ENCODE results near the gene IL18RAP.

IL18RAP gene

DNA sequence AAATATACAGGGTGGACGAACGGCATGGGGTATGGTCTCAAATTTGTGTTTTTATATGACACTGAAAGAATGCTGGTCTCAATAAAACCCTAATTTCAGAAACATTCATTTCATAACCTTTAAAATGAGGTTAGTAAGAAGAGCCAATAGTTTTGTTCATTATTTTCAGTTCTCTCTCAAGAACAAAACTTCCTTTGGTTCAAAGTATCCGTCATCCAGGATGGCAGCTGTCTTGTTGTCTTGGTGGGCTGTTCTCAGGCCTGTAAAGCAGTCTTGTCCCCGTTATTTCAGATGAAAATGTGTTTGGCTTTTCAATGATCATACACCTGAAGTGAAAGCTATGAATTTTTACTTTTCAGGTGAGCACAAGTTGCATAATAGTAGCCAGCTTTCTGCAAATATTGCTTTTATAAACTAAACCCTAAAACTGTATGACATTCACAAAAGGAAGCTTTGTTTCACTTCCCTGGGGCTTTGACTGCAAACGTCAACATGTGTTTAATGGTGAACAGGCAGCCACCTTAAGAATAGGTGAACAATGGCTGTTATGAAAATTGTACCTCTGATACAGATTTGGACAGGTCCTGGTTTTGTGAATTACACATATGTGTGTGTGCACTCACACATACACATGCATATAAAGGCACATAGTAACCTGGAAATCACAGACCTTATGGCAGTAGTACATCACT, 2.6 kb downstream of the IL18RAP start:
- no peak for DNase-seq

DNA sequence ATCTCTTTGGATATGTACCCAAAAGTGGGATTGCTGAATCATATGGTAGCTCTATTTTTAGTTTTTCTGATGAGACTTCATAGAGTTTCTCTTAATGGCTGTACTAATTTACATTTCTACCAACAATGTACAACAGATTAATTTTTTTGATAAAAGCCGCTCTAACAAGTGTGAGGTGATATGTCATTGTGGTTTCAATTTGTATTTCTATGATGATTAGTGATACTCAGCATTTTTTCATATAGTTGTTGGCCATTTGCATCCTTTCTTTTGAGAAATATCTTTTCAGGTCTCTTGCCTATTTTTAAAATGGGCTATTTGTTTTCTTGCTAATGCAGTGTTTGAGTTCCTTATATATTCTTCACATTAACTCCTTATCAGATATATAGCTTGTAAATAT, 4.3 kb downstream of the IL18RAP start:
- no peak for DNase-seq

DNA sequence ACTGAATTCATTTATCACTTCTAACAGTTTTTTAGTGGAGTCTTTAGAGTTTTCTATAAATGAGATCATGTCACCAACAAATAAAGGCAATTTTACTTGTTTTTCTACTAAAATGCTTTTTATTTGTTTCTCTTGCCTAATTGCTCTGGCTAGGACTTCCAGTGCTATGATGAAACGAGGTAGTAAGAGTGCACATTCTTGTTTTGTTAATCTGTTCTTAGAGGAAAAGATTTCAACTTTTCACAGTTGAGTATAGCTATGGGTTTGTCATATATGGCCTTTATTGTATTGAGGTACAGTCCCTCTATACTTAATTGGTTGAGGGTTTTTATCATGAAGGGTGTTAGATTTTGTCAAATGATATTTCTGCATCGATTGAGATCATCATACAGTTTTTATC, 5.6 kb downstream of the IL18RAP start:
- DNase-seq, result no peak

DNA sequence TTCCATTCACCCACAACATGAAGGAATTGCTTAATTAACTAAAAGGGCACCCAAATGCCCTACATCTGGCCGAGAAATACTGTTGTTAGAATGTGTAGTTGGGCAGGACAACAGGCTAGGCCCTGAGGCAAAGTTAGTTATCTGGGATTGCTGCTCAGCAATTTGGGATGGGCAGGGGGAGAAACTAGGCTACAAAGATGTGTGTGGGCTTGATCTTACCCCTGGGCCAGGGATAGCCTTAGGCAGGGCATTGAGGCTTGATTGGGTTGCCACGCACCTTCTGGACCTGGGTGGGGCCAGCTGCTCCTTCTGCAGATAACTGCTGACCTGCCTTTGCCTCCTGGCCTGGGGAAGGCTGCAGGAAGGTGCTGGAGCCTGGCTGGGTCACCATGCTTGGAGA, 9.4 kb downstream of the IL18RAP start:
- DNase-seq, result no peak

DNA sequence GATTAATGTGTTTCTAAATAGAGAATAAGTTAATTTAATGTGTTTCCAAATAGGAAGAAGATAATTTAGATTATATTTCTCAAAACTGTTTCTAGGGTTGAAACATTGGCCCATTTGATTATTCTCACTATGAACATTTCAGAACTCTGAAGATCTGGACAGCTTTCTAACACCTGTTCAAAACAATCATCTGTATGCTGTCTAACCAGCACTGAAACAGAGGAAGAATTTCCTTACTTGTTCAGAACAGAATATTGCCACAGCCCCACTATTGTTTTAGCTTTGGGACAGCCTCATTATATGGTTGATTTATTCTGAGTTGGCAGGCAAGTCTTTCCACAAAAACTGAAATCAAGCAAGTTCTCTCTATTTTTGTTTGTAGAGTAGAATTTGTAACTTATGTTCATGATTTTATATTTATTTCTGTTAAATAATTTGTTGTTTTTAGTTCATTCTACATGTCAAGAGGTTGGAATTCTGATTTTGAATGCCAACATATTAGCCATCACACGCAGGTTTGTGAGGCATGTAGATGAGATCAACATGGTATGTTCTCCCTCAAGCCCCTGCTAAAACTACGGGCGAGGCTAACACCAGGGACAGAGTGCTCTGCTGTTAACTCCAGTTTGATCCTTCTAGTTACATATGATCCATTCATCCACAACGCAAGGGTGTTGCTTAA, 11.2 kb downstream of the IL18RAP start:
- no peak for DNase-seq

DNA sequence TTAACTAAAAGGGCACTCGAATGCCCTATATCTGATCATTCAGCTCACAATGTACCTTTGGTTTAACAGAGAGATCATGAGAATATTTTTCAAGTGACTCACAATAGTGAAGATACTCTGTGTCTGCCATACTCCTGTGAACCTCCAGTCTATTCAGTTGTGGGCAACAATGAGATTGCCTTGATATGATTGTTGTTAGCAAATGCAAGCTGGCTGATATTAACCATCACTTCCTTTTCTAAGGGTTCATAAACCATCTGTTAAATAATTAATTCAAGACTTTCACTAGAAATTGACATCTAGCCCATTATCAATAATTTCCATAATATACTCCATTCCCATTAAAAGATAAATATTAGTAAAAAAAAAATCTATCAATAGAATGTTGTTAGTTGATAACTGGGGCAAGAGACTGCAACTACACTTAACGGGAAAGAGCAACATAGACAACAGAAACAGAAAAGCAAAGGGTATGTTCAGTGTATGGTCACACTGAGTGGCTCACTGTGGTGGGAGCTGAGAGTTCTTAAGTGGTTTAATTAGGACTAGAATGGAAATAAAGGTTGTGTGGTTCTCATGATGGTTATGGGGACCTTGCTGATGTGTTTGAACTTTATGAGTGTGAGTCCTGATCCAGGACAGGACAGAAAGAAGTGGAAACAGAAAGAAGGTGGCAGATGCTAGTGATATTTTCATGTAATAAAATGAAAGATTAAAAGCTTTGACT, 11.9 kb downstream of the IL18RAP start:
- no peak for DNase-seq

DNA sequence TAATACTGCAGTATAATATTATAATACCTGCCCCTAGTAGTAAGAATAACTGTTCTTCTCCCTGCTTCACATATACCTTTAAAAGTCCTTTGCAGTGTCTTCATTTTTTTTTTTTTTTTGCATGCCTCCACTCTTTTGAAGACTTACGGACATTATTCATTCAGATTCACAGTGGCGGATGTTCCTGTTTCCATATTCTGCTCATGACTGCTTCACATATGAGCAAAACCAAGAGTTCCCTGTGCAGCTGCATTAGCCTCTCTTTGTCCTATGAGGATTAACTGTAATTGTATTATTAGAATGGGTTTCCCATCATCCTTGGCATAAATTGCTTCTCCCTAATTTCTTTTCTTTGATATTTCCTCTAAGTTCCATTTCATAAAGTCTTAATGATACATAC, 12.8 kb downstream of the IL18RAP start:
- DNase-seq, result no peak

DNA sequence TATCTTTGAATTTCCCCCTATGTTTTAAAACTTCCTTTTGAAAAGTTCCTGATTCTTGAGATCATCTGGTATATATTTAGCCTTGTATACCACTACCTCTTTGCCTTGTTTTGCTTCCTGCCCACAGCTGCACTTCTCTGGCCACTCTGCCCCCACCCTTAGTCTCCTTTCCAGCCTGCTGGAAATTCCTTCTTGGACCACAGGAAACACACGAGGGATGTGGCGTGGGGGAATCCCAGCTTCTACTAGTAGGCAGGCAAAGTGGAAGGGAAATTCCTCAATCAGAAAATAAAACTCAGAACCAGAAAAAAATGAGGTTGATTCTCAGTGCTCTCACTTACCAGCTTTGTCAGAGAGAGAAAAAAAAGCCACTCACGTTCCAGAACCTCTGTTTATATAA, 13.4 kb downstream of the IL18RAP start:
- DNase-seq, result no peak

DNA sequence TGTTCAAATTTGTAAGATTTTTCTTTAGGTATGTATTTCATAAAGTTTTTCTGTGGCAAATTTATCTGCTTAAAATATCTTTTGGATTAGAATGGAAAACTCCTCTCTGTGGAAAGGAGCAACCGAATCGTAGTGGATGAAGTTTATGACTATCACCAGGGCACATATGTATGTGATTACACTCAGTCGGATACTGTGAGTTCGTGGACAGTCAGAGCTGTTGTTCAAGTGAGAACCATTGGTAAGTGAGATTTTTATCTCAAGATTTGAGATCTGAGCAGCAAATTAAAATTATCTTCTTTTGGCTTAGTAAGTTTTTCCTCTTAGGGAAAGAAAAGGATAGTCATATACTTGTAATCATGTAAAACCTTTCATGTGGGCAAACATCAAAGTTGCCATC, 14.2 kb downstream of the IL18RAP start:
- DNase-seq, result no peak

DNA sequence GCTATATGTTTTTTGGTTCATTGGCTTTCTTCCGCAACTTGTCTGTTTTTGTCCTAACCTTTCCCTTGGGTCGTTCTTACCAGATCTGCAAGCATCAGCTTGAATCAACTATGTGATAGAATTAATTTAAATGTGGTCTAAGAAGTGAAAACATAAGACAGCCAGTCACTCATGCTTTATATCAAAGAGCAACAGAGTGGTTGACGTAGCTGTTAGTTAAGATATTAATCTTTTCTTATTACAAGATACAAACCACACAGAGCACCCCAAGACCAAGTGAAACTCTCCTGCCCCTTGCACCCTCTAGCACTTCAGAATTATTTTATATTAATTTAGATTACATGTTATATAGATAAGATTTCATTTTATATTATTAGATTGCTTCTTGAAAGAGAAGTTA, 15.2 kb downstream of the IL18RAP start:
- no peak for DNase-seq

DNA sequence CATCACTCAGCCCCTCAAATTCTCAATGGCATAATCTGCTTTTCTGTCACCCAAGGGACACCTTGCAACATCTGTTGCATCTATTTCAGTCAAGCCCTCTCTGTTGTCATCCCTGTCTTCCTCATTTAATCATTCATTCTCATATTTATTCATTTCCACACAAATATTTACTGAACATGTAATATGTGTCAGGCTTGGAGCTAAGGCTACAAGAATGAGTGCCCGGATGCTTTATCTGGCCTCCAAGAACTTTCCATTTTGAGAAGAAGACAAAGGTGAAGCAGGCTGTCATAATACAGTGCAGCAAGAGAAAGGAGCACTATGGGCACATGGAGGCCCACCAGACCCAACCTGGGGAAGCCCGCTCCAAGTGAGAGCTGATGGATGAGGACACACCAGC, 15.6 kb downstream of the IL18RAP start:
- no peak for DNase-seq

DNA sequence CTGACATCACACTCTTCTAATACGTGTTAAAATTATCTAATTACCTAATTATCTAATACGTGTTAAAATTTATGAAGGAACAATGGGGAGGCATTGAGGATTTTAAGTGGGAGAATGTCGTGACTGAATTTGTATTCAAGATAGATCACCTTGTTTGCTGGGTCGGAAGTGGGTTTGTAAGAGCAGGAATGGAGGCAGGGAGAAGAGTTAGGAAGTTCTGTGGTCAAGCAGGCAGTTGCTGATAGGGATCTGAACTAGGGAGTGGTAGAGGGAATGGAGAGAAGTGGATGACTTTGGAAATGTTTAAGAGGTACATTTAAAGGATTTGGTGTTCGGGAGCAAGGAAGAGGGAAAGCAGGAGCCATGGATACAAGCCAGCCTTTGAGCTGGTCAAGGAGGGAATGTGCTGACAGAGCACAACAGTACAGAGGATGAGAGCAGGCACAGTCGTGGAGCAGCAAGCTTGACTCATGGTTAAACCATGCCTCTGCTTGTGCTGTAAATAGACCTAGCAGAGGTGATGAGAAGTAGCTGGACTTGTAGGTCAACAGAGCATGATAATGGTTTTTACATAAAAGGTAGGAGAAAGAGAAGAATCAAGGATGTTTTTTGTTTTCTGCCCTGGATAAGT, 16.2 kb downstream of the IL18RAP start:
- no peak for DNase-seq

DNA sequence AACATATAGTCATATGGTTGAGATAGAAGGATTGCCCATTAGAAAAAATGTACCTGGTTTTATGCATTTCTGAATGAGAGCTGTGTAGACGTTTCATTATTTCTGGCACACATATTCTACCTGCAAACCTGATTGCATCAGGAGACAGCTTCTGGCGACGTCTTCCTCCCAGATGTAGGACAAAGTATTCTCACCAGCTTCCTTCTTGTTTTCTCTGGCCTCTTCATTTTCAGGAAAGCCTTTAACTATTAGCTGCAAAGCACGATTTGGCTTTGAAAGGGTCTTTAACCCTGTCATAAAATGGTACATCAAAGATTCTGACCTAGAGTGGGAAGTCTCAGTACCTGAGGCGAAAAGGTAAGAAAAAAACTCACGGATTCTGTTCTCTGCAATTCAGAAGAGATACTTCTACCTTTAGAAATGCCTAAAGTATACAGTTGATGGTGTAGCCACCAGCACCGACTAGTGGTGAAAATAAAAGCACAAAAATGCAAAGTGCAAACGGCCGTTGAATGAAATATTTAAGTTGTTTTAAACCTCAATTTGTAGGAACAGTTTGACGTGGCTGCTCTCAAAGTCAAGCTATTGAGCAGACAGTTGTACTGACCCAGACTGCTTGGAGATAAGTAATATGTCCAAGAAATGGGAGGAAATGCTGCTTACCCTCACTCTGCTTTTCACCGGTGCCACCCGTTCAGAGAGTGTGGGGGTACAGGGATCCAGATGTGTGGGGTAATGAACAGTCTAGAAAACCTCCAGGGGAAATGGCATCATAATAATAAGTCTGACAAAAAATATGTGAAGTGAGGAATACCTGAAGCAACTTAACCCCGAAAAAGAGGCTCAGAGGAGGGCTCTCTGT, 20.2 kb downstream of the IL18RAP start:
- peak; percentile 1 for DNase-seq

DNA sequence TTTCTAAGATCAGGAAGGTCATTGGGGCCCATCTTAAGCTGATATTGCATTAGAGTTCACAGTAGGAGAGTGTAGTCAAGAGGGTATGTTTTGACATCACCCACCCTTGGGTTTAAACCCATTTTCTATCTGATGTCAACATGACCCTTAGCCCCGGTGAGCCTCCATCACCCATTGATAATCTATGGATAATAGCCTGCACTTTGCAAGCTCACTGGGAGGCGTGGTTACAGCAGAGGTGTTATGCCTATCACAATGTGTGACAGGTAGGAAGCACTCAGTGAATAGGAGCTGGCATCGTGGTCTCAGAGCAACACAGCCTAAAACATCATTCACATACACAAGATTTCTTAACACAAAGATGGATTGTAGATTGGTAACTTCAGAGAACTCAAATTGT, 21.3 kb downstream of the IL18RAP start:
- DNase-seq, result no peak

DNA sequence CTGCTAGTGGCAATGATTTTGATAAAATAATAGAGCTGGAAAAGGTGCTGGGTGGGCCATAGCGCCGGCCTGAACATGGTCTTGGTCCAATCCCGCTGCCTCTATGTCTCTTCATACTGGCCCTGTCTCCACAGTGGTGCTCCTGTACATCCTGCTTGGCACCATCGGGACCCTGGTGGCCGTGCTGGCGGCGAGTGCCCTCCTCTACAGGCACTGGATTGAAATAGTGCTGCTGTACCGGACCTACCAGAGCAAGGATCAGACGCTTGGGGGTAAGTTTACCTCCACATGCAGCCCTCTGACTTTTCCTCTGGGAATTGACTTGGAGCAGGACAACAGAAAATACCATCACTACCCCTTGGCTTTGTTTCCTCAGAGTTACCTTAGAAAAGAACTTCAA, 24.0 kb downstream of the IL18RAP start:
- no peak for DNase-seq

DNA sequence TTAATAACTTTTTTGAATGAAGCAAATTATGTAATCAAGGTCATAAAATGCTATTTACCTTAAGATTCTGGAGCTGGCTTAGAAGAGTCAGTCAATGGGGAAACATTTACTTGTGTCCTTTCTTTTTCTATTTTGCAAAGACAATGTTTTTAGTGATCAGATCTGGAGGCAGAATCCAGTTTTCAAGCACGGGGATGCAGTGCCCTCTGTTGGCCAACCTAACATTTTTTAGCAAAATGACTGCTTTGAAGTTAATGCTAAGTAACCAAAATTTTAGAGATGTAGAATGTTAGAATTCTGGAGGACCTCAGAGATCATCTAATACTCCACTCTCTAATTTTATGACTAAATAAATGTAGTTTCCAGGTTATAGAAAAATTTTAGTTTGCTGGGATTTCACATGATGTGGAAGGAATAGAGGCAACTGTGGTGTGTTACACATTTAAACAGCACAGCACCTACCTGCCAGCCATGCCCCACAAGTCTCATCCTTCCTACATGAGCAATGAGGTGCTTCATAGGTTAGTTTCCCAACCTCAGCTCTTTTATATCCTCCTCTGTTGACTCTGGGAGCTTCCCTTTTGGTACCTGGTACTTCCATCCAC, 26.5 kb downstream of the IL18RAP start:
- peak; percentile 35 for DNase-seq

DNA sequence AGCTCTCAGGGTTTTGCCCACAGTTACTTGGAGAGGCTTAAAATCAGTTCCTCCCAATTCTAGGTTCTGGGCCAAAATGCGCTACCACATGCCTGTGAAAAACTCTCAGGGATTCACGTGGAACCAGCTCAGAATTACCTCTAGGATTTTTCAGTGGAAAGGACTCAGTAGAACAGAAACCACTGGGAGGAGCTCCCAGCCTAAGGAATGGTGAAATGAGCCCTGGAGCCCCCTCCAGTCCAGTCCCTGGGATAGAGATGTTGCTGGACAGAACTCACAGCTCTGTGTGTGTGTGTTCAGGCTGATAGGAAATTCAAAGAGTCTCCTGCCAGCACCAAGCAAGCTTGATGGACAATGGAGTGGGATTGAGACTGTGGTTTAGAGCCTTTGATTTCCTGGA, 29.0 kb downstream of the IL18RAP start:
- DNase-seq, result no peak

DNA sequence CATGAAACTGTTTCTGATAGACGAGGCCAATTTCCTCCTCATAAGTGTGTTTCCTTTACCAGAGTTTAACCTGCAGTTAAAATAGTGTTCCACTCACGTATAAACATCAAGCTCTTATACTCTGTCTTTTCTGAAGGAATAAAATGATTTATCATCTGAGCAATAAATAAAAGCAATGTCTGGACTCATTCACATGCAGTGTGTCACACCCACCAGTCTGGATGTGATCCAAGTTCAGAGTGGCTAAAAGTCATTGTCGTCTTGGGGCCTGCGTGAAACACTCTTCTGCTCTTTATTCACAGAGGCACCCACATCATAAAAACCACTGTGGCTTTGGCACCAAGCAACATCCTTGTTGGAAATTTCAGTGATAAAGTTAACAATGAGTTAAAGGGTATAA, 30.5 kb downstream of the IL18RAP start:
- no peak for DNase-seq

DNA sequence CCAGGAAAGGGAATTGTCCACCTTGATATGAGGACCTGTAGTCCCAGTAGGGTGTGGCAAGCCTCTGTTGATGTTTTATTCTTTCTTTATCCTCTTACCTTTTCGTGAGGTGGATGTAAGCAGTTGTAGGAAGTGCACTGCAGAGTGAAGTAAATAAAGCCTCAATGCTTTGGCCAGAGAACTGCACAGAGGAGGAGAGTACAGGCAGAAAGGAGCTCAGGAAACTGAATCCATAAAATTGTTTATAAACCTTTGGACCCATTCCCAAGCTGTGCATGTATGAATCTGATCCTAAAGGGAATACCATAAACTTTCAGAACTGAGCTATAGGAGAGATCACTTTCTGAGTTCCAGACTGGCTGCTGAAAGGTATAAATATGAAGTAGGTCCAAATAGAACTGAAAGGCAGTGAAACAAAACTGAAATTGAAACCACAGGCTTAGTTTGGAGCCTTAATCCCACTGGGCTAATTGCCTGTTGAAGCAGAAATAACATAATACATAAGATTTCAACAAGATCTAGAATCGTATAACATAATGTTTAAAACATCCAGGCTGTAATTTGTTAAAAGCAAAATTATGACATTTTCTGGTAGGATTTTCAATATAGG, 32.2 kb downstream of the IL18RAP start:
- no peak for DNase-seq

DNA sequence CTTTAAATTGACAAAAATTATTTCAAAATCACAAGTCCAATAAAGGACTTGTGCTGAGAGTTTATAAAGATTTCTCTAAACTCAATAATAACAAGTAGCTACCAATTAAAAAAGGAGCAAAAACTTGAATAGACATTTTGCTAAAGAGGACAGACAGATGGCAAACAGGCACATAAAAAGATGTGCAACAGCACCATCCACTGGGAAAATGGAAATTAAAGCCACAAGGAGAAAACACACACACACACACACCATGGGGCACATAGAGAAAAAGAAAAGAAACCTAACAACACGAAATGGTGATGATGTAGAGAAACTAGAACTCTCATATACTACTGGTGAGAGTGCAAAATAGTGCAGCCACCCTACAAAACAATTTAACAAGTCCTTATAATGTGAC, 37.5 kb downstream of the IL18RAP start:
- DNase-seq, result no peak

DNA sequence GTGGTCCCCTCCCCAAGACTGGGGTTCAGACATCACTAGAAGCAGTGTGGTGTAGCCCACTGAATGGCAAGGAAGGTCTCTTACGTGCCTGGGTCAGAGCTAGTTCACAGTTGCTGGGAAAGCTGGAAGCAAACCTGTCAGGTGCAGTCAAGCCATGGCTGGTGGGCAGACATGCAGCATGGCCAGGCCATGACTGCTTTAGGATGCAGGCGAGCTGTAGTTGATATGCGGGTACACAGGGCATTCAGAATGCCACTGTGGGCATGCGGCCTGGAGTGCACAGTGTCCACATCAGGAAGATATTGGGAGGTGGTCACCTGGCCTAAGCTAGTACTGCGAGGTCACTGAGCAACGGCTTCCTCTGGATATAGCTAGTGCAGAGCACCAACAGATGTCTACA, 38.2 kb downstream of the IL18RAP start:
- no peak for DNase-seq

DNA sequence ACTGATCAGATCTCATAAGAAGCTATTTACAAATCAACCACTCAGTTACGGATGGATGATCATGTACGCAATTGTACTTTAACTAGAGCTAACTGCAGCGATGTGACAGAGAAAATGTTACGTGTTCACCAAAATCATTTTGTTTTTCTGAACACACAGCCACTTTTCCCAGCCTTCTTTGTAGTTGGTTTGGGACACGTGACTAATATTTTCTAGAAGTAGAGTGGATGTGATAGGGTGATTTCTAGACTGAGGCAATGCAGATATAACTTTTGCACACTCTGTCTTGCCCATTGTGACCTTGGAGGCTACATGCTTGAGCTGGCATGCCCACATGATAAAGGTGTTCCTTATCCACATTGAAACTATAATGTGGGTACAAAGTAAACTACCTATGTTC, 40.2 kb downstream of the IL18RAP start:
- DNase-seq, result no peak

Measured in NCI-H2171 treated with DMSO at 0.1 percent for 48 hours (cell line).